ENCODE results near the gene PIP5KL1.

The PIP5KL1 gene

GRCh38 chr9:127909839-127910273, 20.7 kb downstream of the PIP5KL1 start:
- H3K4me3 ChIP-seq (replicated peaks; ENCODE audit: low read depth, low read length), result no peak overlapping the region
- no peak for TF ChIP-seq CTCF (IDR thresholded peaks at IDR 0.05; ENCODE audit: low read depth, low read length, missing control alignments)
- no peak for DNase-seq (ENCODE audit: extremely low read depth, low read depth)

GRCh38 chr9:127908660-127908926, 22.0 kb downstream of the PIP5KL1 start:
- H3K4me3 ChIP-seq (replicated peaks; ENCODE audit: low read depth, low read length), result no peak overlapping the region
- no peak for TF ChIP-seq CTCF (IDR thresholded peaks at IDR 0.05; ENCODE audit: low read depth, low read length, missing control alignments)

GRCh38 chr9:127907867-127908659, 22.5 kb downstream of the PIP5KL1 start:
- no peak for TF ChIP-seq CTCF (IDR thresholded peaks at IDR 0.05; ENCODE audit: low read depth, low read length, missing control alignments)
- no peak for DNase-seq (ENCODE audit: extremely low read depth, low read depth)
- H3K4me3 ChIP-seq (replicated peaks; ENCODE audit: low read depth, low read length), result no peak overlapping the region

More at GRCh38 chr9:127908660-127908926, 22.0 kb downstream of the PIP5KL1 start:
- DNase-seq (ENCODE audit: extremely low read depth, low read depth), result no peak

GRCh38 chr9:127905788-127906191, 24.8 kb downstream of the PIP5KL1 start:
- no peak for DNase-seq (ENCODE audit: extremely low read depth, low read depth)
- H3K4me3 ChIP-seq (replicated peaks; ENCODE audit: low read depth, low read length), result no peak overlapping the region
- TF ChIP-seq CTCF (IDR thresholded peaks at IDR 0.05; ENCODE audit: low read depth, low read length, missing control alignments), result no peak

- DNase-seq (ENCODE audit: extremely low read depth, low read depth), result no peak
- no peak for TF ChIP-seq CTCF (IDR thresholded peaks at IDR 0.05; ENCODE audit: low read depth, low read length, missing control alignments)
- no peak overlapping the region for H3K4me3 ChIP-seq (replicated peaks; ENCODE audit: low read depth, low read length)
Observed at GRCh38 chr9:127905004-127905728, 25.4 kb downstream of the PIP5KL1 start.

- DNase-seq (ENCODE audit: extremely low read depth, low read depth), result no peak
- no peak overlapping the region for H3K4me3 ChIP-seq (replicated peaks; ENCODE audit: low read depth, low read length)
- no peak for TF ChIP-seq CTCF (IDR thresholded peaks at IDR 0.05; ENCODE audit: low read depth, low read length, missing control alignments)
Observed at GRCh38 chr9:127904561-127905003, 26.0 kb downstream of the PIP5KL1 start.

Data from HFF-Myc (cell line).